Stimulated activated CD8-positive, alpha-beta memory T cell treated with anti-CD3 and anti-CD28 coated beads, Interleukin-15, amount 100 ng/mL, for 24 hours (primary cell): ENCODE results near the gene WDFY2.

Experiments
- DNase-seq: peaks from one replicate; pipeline ENCODE4 v3.0.0-alpha.2; 2020; ENCODE audit warnings: low read depth

Gene WDFY2

DNA sequence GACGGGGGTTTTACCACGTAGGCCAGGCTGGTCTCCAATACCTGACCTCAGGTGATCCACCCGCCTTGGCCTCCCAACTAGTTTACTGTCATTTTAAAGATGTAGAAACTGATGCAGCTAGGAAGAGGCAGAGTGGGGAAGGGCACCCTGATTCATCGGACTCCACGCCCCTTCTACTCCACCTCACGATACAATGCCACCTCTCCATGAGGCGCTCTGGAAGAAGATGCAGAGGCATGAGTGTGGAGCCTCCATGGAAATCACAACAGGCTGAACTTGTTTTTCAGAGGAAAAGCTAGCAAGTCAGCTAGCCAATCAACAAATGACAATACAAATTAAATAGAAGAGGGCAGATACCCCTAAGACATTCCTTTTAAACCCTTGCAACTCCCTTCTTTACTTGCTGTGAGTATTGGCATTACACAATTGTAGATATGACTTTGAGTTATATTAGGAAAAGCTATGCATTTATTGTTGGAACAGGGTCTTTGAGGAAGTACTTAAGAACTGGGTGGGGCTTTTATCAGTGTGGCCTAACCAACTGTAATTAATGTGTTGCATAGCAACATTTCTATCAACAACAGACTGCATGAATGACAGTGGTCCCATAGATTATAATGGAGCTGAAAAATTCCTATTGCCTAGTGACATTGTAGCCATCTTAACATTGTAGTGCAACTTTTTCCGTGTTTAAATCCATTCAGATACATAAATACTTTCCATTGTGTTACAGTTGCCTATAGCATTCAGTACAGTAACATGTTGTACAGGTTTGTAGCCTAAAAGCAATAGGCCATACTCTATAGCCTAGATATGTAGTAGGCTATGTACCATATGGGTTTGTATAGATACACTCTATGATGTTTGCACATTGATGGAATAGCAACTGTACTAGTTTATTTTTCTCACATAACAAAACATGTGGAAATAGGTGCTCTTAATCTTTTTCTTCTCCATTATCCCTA lies 17.6 kb downstream of the WDFY2 start:
- DNase-seq: no peak

DNA sequence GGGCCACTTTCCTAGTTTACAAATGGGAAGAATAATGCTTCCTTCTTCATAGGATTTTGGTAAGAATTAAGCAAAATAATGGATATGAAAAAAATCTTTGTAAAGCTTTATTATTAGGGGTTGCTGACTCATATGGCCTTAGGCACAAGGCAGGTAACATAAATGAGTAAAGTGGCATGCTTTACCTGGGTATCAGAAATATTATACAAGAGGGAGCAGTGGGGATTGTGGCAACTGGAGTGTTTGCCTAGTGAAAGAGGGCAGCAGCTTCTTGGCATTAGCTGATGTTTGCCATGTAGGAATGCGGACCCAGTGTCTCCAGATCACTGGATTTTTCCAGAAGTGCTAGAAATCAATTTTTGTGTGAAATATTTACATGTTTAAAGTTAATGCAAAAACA lies 19.5 kb downstream of the WDFY2 start:
- DNase-seq: no peak

DNA sequence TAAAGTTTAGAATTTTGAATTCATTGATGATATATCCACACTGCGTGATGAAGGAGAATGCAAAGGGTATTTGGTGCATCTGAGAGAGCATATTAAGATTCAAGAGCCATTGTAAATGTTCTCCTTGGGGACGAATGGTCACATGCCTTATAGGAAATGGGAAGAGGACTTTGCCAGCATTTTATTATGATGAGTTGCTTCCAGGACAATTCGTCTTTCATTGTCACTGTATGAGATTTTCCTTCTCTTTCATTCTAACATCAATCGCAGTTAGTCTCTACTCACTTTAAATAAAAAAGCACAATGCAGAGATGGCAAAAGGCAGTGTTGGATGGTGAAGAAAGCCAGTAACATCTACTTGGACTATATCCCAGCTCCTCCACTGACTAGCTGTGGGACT lies 21.4 kb downstream of the WDFY2 start:
- no peak for DNase-seq

DNA sequence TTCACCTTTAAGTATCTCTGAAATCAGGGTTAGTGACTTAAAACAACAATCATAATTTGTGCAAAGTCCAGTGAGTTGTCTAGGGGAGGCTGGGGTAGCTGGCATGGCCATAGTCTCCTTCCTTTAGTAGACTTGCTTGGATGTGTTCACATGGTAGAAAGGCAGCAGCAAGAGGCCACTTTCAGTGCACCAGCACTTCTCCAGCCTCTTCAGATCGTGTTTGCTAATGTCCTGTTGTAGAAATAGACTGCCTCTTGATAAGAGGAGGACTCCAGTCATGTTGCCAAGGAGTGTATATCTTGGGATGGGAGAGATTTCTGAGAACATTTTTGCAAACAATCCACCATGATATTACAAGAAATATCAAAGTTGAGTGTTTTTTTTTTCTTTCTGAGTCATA lies 22.9 kb downstream of the WDFY2 start:
- no peak for DNase-seq

DNA sequence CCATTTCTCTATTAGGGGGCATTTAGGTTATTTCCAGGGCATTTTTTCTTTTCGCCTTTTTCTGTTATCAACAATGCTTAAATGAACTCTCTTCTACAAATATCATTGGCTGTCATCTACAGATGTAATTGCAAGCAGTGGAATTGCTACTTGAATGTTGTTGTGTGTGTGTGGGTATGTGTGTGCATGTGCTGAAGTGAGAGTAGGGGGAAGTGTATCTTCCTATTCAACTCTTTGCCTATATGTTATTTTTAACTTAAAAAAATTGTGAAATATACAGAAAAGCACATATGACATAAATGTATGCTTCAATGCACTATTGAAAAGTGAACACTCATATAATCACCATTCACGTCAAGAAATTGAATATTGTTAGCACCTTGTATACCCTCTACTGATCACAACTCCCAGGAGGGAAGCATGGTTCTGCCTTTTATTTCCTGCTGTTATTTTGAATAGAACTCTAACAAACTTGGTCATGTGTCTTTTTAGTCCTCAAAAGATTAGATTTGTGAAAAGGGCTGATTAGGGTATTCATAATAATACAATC lies 24.7 kb downstream of the WDFY2 start:
- DNase-seq: no peak

DNA sequence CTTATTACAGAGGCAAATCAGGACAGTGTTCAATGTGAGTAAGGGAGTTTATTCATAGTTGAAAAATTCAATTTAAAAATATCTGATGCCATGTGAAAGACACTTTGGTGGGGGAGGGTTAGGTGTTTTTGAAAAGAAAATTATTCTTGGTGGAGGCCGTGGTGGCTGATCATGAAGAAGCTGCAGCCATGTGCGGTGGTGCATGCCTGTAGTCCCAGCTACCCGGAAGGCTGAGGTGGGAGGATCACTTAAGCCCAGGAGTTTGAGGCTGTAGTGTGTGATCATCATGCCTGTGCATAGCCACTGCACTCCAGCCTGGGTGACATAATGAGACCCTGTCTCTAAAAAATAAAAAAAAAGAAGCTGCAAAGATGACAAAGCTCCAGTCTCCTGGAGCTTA lies 28.6 kb downstream of the WDFY2 start:
- DNase-seq: no peak

DNA sequence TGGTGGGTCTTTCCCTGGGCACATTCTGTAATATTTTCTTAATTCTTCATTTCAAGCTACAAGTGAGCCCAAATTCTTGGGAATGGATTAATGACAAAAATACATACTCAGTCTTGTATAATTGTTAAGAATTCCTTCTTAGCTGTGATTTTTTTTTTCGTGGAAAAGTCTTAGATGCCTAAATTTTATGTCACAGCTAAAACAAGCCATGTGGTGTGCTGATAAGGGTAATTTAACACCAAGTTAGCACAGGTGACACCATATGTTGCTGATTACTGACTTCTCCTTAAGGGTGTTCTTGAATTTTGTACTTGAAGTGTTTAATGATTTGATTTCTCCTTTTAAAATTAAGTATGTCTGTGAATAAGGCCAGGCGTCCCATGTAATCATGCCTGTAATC lies 29.3 kb downstream of the WDFY2 start:
- DNase-seq: no peak

DNA sequence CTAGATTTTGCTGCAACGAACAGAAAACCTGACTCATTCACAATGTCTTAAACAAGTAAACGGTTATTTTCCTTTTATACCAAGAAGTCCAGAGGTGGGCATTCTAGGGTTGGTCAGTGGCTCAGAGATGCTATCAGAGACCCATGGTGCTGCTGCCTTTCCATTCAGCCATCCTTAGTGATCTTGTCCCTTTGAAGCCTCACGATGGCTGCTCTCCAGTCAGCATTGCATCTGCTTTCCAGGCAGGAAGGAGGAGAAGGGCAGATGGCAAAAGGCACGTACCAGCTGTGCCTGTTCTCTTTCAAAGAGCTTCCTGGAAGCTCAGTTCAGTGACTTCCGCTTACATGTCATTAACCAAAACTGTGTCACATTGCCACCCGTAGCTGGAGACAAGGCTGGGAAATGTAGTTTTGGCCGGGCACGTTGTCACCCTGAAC lies 30.1 kb downstream of the WDFY2 start:
- no peak for DNase-seq

DNA sequence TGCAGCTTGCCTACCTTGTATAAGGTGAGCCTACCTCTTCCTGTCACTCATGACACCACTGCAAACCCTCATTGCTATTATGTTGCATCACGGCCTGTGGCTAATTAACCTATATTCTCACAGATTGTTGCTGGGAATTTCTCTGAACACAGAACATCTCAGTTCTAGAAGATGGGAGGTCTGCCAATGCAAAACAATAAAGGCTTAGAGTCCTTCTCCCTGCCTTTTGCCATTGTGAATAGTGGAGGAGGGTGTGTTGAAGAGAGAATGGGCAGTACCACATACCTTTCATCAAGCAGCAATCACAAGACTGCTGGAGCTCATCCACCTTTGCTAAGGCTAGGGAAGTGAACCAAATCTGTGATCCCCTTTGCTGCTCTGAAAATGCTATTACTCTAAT lies 34.4 kb downstream of the WDFY2 start:
- no peak for DNase-seq

DNA sequence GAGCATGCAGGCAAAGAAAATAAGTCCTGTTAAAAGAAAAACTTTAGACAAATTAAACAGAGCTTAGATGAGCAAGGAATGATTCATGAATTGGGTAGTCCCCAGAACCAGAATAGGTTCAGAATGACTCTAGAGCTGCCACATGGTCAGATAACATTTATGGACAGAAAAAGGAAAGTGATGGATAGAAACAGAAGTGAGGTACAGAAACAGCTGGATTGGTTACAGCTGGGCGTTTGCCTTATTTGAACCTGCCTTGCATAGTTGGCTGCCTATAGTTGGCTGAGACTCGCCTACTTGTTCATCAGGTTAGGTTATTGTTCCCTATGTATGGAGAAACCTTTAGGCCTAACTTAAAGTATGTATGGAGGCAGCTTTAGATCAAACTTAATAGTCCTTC lies 35.4 kb downstream of the WDFY2 start:
- no peak for DNase-seq

DNA sequence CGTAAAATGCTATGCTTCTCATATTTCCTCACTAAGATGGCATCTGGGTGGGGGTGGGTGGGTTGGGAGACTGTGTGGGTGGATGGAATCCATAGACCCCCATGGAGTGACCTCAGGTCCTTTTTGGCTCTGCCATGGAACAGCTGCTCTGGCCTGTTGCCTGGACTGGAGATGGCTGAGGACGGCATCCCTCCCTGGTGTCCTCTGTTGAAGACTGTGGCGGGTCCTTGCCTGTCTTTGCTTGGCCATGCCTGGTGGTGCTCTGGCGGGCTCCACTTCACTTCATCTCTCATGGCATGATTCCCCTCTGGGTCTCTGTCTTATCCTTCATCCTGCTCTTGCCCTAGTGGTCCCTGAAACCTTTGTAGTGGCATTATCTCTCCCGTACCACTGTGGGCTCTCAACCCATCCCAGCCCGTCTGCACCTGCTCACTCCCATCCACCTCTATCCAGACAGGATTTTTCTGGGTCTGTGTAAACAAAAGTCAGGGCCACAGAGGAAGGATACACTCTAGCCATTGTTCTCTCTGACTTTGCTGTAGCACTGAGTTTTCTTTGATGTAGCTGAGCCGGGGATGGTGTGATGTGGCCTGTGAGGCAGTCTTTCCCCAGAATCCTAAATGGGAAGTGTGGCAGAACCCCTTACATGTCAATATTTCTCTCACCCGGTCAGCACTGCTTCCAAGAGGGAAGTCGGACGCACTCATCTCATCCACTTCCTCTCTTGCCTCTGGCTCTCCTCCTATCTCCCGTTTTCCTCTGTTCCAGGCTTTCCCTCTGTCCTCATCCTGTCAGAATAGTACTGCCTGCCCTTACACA lies 36.1 kb downstream of the WDFY2 start:
- no peak for DNase-seq

DNA sequence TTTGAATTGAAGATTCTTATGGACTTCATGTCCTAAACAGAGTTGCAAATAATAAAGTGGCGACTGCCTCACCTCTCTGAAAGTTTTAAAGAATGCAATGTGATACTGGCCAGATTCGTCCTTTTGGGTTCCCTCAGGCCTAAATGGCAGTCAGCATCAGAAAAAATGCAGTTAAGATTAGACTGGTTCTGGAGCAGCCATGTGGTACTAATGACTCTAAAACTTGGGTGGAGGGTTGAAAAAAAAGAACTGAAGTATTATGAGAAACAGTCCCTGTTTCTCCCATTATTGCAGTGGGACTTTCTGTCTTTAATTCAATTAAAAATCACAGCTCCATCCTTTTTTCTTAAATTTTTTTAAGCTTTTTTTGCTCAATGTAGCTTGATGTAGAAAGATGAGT lies 37.3 kb downstream of the WDFY2 start:
- DNase-seq: no peak

DNA sequence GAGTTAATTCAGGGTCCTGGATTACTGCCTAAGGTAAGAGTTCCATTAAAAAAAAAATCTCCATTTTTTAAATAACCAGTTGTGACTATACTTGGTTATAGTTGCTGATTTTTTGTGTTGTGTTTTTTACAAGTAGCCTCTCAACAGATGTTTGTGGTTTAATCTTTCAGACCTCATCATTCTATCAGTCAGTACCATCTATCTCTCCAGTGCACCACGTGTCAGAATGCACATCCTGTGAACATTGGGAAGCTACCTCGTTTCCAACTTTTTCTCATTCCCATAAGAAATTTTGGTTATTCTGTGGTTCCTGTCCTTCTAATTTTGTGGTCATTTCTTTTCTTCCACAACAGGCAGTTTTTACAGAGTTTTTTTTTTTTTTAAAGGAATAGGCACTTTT lies 39.2 kb downstream of the WDFY2 start:
- DNase-seq: no peak

DNA sequence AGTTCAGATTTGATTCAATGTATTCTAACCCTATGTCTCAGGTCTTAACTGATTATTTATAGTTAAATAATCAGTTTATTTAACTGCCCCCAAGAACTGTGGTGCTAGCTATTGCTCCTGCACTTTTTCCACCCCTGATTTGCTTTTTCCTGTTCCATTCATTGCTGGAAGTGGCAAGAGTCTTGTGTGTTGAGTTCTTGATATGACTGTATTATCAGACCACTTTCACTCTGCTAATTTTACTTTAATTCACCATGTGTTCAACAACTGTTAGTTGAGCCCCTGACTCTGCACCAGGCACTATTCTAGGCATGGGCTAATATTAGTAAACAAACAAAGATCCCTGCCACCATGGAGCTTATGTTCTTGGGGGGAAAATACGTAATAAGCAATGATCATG lies 39.9 kb downstream of the WDFY2 start:
- DNase-seq: no peak

DNA sequence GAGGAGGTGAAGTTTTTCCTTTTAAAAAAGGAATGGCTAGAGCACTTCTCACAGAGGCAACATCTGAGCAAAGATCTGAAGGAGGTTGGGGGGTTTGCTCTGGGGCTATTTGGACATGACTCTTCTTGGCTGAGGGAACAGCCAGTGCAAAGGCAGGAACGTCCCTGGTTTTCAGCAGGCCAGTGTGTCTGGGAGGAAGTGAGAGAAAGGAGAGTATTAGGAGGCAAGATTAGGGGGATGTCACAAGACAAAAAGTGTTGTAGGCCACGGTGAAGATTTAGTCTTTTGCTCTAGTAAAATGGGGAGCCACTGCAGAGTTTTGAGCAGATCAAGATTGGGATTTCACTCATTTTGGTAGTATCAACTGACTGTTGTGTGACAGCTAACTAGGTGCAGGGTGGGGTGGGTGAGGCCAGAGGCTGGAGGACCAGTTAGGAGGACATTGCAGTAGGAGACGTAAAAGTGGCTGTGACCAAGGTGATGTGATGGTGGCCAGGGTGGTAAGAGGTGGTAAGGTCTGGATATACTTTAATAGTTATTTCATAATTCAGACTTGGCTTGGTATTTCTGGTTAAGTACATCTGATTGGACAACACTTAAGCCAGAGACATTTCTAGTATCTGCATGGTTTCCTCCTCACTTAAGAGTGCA lies 40.6 kb downstream of the WDFY2 start:
- DNase-seq: no peak

DNA sequence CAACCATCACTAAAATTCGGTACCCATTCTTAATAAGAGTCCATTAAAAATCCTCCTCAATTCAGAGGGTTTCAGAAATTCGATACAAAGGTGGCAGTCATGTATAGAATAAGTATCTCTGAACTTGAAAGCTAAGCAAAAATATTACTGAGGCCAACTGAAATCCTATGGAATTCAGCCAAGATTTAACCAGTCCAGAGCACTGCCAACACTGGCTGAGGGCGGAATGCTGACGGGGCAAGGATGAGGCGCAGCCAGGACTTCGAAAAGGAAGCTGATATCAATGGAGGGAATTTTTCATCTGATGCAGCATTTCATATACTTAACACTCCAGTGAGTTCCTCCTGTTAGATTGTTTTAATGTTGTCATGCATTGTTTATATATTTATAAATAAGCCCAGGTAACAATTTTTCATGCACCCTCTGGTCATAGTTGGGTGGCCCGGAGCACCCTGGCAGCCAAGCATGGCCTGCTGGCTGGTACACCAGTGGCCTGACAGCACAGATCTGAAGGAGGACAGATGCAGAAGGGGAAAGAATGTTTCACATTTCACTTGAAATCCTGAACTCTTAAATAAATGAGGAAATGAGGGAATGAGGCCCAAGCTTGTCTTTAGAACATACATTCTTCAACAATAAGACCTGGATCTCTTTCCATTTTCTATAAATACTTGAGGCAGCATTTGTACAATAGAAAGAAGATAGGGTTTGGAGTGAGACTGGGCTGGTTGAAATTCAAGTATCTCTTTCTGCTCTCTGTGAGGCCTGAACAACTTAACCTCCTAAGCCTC lies 41.5 kb downstream of the WDFY2 start:
- no peak for DNase-seq

DNA sequence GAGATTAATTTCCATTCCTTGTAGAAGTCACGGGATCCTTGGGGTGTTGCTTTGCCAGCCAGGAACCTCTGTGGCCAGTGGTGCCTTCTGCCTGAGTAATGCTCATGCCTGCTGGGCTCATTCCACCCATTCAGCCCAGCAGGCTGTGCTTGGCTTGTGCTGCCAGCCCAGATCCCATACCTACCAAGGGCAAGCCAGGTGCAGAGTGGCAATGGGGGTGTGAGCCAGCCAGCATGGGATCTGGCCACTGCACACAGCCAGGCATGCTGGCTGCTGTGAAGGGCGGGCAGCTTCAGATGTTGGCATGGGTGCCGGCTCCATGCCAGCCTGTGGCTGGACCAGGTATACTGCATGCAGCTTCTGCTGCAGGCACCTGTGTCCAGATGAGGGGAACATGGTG lies 42.5 kb downstream of the WDFY2 start:
- no peak for DNase-seq

DNA sequence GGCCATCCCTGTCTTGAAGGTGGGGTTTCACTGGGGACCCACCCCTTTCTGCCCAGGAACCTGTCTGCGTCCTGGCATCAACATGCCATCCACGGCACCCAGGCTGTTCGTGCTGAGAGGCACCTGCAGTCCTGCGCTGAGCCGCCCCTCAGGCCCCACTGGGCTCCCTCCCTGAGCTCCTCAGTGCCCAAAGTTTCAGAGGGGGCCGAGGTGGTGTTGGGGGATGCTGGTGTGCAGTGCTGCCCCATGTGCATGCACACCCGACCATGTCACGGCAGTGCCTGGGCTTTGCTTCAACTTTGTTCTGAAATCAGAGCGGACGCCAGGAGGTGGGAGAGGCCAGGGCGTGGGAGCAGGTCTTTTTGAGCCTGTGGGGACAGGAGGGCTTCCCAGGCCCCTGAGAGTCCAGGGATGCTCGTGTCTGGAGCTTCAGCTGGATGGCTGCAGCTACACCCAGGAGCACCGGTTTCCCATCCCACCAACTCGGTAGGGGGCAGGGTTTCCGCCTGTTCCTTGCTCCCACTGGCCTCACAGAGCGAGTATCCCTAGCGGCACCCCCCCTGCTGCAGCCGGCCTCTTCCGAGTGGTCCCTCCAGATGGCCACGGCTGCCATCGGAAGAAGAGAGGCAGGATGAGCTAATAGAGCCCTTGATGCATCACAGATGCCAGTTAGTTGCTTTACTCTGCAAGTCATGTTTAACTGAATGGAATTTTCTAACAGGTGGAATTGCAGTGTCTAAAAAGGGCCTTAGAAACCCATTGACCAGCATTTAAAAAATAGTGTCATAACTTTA lies 44.0 kb downstream of the WDFY2 start:
- no peak for DNase-seq

DNA sequence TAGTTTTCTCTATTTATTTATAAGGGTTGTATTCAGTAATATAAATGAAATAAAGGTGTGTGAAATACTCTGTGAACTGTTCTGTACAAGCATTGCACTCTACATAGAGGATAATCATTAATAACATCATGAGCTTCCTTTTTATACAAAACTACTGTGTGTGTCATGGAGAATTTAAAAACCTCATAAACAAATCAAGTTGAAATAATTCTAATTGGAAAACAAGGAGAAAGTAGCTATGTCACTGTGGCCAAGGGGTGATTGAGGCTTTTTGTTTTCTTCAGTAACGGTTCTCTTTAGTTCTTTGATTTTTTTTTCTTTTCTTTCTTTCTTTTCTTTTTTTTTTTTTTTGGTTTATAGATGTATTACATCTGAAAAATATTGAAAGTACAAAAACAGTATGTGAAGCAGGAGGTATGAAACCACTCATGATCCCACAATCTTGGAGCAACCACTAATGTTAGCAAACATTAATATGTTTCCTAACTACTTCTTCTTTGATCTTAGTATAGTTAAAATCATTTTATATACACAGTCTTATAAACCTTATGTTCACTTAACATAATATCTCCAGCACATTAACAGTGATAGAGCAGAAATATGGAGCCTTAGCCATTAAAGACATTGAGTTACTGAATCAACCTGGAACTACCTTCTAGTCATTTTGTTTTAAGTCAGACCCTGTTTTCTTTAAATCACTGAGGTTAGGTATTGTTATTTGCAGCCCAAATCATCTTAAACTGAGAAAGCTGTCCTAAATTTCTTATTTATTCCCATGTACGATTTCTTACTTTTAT lies 45.4 kb downstream of the WDFY2 start:
- DNase-seq: no peak

DNA sequence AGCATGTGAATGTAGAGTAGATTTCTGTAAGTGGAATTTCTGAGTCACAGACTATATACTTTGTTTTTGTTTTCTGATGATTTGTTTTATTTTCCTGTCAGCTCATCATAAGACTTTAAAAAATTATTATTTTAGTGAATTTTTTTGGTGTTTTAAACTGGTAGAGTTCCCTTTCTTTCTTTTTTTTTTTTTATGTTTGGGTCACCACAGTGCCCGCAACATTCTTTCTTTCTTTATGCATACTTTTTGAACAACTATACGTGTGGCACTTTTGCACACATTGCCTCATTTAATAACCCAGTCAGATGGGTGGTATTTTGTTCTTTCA lies 46.0 kb downstream of the WDFY2 start:
- DNase-seq: no peak
